BE2C (cell line): ENCODE measurements around the gene TMEM132C.

Experiments used
- DNase-seq: peaks from one replicate; pipeline ENCODE4 v3.0.0-alpha.2; 2020
- H3K27me3 ChIP-seq: fragments of 250-450 bp; sonication (Bioruptor Pico); 2 replicates; pipeline ENCODE4 v1.5.1; 2020; ENCODE audit warnings: mild to moderate bottlenecking
- H3K36me3 ChIP-seq: fragments of 250-450 bp; sonication (Bioruptor Pico); 2 replicates; pipeline ENCODE4 v1.5.1; 2020; ENCODE audit warnings: mild to moderate bottlenecking
- H3K4me1 ChIP-seq: fragments of 250-450 bp; sonication (Bioruptor Pico); 2 replicates; pipeline ENCODE4 v1.5.1; 2020
- H3K4me3 ChIP-seq: 2 replicates; pipeline ENCODE4 v1.5.1; 2011; ENCODE audit warnings: low read depth, low read length
- H3K9me3 ChIP-seq: fragments of 250-450 bp; sonication (Bioruptor Pico); 2 replicates; pipeline ENCODE4 v1.5.1; 2020
- TF ChIP-seq, protein P1 (sequence below): IDR thresholded peaks from 2 replicates; pipeline ENCODE4 v1.5.1; 2012; ENCODE audit warnings: mild to moderate bottlenecking, low read depth, low read length

Gene TMEM132C

DNA sequence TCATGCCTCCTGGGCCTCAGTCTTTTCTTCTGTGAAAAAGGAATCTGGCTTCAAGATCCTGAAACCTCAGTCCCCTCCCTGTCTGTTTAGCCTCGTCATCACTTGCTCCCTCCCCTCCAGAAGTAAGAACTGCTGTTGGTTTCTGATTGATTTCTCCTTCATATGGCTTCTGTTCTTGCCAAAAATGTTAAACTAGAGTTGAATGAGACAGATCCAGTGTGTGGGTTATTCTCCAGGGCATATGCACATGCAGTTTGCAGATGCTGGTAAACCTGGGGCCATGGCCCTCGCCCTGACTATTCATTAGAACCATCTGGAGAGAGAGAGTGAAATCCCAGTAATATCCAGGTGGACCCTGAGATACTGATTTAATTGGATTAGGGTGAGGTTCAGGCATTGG, 175.1 kb downstream of the TMEM132C start:
- Histone ChIP-seq H3K4me1 (no peaks in the 10 kb centered on the region), H3K9me3 (no peaks in the 10 kb centered on the region), H3K36me3 (no peaks in the 10 kb centered on the region), H3K27me3 (no peaks in the 10 kb centered on the region), H3K4me3 (no peak overlapping the region)
- TF ChIP-seq, protein P1, sequence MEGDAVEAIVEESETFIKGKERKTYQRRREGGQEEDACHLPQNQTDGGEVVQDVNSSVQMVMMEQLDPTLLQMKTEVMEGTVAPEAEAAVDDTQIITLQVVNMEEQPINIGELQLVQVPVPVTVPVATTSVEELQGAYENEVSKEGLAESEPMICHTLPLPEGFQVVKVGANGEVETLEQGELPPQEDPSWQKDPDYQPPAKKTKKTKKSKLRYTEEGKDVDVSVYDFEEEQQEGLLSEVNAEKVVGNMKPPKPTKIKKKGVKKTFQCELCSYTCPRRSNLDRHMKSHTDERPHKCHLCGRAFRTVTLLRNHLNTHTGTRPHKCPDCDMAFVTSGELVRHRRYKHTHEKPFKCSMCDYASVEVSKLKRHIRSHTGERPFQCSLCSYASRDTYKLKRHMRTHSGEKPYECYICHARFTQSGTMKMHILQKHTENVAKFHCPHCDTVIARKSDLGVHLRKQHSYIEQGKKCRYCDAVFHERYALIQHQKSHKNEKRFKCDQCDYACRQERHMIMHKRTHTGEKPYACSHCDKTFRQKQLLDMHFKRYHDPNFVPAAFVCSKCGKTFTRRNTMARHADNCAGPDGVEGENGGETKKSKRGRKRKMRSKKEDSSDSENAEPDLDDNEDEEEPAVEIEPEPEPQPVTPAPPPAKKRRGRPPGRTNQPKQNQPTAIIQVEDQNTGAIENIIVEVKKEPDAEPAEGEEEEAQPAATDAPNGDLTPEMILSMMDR: no peak
- DNase-seq: no peak

DNA sequence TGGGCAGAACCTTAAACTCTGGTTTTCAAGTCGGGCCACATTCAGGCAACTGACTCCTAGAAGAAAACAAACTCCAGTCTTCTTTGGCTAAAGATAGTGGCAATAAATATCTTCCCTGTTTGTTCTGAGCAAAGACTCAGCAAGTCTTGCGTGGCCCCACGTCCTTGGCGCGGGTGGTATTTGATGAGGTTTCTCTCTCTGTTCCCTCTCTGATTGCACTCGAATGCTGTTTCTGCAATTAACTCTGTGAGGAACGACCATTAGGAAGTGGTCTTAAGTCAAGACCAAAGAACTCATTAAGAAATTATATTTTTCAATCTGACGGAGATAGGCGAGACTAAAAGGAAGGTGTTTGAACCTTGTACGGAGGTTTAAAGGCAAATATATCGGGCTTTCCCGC, 177.6 kb downstream of the TMEM132C start:
- H3K4me3 ChIP-seq: no peak overlapping the region
- no peaks in the 10 kb centered on the region for H3K36me3 ChIP-seq
- H3K9me3 ChIP-seq: no peaks in the 10 kb centered on the region
- TF ChIP-seq, protein P1: no peak
- no peak for DNase-seq
- no peaks in the 10 kb centered on the region for H3K27me3 ChIP-seq
- H3K4me1 ChIP-seq: no peaks in the 10 kb centered on the region

DNA sequence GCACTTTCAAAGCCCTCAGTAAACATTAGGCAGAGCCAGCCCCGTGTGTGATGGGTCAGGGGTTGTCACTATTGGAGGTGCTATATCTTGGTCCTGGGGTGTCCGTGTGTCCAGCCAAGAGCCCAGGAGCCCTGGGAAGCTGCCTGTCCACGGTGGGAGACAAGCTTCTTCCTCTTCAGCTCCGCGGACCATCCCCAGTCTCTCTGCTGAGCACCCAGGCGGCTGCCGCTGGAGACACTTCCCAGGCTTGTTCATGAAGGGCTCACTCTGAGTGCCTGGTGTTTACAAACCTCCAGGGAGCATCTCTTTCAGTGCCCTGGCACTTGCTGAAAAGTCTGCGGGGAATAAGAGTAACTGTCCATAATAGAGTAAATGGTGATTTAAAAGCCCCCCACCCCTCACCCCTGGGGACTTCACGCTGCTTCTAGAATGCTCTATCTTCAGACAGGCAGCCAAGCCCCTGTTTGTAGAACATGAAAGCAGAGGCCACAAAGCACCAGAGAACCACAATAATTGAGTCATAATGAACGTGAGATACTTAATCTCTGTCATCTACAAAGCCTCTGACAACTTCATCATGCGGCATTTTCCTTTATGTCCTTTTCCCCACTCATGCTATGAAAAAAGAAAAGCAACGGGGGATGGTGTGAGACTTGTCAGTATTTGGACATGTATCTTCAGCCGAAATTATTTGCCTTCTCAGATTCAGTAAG, 178.6 kb downstream of the TMEM132C start:
- Histone ChIP-seq H3K4me3 (no peak overlapping the region), H3K4me1 (no peaks in the 10 kb centered on the region), H3K9me3 (no peaks in the 10 kb centered on the region), H3K27me3 (no peaks in the 10 kb centered on the region), H3K36me3 (no peaks in the 10 kb centered on the region)
- TF ChIP-seq, protein P1: no peak
- no peak for DNase-seq

DNA sequence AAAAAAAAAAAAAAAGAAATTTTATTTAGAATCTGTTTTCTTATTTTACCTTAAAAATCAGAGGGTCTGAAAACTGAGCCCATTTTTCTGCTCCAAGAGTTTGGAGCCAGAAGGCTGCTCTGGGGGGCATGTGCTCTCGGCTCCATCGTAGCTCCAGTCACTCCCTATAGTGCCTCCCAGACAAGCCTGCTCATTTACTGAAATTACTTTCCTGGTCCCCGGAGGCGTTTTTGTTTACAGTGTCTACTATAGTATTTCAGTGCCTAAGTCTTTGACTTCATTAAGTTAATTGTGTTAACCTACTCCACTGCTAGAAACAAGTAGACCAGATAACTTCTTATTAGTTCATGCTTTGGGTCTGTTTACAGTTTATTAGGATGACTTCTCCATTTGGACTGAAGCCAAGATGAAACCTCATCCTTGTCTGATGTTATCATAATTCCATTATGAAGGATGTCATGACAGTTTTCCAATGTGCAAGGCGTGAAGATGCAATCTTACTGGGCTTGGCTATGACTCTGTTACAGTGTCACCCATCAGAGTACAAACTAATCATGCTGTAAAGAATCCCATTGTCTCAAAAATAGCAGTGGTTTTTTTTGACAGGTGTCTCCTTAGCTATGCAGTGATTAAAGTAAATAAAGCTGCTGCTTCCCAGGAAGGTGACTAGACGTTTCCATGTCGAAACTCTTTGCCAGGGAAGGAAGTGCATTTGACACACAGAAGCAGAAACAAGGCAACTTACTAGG, 182.3 kb downstream of the TMEM132C start:
- Histone ChIP-seq H3K9me3 (no peaks in the 10 kb centered on the region), H3K27me3 (no peaks in the 10 kb centered on the region), H3K36me3 (no peaks in the 10 kb centered on the region), H3K4me3 (no peak overlapping the region), H3K4me1 (no peaks in the 10 kb centered on the region)
- TF ChIP-seq, protein P1: no peak
- DNase-seq: no peak

DNA sequence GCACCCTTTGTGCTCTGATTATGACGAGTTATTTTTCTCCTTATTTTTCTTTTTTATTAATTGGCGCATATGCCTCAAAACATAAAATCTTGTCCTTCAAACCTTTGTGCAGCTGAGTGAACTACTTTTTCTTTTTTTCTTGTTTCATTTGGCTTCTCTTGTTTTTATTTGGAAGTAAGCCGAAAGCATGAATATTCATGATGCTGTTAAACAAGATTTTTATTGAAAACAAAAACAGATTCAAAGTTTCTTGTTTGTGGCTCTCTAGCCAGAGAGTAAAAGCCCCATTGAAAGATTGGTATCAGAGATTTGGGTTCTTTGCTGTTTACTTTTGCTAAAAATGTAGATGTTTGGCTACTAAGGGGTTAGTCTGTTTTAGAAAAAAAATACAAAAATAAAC, 183.8 kb downstream of the TMEM132C start:
- no peaks in the 10 kb centered on the region for H3K36me3 ChIP-seq

More for the DNA sequence above, 183.8 kb downstream of the TMEM132C start:
- Histone ChIP-seq H3K27me3 (no peaks in the 10 kb centered on the region), H3K4me3 (no peak overlapping the region), H3K4me1 (no peaks in the 10 kb centered on the region), H3K9me3 (no peaks in the 10 kb centered on the region)
- TF ChIP-seq, protein P1: no peak
- DNase-seq: no peak
